ENCODE results near the gene INPPL1.
"Not testable (repeated sequence)": the region's sequence is repeated elsewhere in the genome, so short reads cannot be mapped to it uniquely, and the experiment has no call there.

The INPPL1 gene

DNA sequence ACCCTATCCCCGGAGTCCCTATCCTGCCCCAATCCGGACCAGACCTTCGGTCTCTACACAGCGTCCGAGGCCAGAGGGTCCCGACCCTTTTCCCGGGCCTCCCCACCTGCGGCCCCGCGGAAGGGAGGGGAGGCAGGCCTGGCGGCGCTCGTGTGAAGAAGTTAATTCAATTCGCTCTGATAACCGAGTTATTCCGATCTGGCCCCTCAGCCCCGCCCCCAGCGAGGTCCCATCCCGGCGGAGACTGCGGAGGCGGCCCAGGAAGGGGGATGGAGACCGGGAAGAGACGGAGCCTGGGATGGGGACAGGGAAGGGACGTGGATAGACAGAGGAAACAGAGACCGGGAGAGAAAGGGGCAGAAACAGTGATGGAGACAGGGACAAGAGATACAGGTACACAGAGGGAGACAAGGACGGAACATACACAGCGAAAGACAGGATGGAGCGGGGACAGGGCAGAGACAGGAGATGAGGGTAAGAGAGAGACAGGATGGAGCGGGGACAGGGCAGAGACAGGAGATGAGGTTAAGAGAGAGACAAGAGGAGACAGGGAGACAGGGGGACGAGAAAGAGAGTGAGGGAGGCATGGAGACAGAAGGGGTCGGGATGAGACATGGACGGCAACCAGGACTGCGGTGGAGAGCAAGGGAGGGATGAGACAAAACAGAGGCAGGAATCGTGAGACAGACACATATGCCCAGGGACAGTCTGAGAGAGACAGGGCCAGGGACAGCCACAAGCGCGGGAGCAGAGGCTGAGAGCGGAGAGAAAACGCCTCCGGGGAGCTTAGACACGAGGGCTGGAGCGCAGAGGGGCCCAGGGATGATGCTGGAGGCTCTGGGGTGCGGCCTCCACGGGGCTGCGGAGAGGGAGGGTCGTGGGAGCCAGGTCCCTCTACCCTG, 20.0 kb downstream of the INPPL1 start:
- no peak for DNase-seq

DNA sequence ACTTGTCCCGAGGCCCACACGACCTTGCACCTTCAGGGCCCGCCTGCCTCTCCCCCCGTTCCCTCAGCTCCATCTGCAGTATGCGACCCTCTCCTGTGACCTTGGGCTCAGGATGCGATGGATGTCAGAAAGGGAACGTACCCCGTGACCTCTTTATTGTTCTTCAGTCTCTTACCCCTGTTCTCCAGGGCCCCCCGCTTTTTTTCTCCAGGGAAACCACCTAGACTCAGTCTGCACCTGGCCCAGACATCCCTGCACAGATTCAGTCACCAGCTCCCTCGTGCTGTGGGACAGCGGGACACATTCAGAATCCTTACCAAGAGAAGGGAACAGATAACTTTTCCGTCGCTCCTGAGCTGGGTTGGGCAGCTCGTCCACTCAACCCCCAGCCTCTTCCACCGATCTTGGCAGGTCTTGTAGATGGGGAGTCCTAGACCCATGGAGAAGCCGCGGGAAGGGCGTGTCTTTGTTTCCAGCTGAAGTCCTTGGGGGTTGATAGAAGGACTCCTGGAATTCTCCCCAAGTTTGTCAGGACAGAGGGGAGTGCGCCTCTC, 20.8 kb downstream of the INPPL1 start:
- no peak for DNase-seq

DNA sequence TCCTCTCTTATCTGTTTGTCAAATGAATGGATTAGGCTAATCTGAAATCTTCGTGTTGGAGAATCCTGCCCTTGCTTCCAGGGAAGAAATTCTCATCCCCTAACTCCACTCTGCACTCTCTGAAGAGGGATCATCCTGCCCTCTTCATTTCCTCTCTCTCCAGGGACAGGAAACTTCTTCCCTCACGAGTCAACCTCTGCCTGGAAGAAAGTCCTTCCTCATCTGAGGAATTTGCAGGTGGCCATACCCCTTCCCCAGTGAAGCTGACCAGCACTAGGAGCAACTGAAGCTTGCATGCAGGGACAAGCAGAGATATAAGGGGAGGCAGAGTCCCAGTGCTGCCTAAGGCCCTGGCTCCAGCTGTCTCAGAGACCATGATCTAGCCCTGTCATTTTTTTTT, 23.0 kb downstream of the INPPL1 start:
- no peak for DNase-seq

DNA sequence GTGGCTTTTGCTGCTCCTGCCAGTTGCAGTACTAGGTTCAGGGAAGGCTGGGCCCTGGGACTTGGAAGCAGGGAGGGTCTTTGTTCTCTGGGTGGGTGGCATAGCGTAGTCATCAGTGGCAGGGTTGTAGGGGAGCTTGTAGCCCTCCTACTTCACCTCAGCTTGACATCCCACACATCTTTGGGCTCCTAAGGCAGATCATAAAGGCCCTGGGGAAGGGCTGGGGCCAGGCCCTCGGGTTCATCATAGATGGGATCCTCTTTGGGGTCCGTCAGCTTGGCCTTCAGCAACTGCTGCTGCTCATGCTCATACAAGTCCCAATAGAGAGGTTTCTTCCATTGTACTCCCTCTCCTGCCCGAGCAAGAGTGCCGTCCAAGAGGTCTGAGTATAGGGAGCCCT, 25.4 kb downstream of the INPPL1 start:
- no peak for DNase-seq

DNA sequence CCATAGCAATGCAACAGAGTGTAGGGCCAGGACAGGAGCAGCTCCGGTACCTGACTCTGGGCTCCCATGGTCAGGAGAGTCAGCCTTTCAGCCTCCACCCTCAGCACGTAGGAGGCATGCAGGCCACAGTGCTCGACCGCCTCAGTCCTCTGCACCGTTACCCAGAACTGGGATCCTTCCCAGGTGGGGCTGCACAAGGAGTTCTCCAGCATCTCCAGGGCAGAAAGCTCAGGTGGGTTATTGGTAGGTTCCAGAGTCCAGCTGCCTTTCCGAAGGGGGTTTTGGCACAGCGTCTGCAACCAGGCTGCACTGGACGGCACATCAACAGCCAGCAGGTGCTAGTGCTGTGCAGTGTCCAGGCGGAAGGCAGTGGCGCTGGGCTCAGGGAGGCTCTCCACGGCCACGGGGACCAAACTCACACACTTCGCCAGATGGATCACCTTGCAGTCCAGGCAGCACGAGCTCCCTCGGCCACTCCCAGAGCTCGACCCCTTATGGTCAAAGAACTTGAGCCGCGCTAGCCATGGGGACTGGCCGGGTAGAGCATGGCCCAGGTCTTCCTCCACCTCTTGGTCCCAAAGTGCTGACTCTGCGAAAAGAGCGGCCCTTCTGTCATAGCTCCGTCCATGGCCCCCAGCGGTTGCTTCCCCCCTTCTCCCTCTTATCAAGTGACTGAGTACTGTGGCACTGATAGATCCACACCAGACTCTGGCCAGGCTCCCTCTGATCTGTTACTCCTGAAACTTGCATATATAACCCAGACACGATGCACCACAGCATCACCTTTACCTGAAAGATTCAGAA, 26.3 kb downstream of the INPPL1 start:
- DNase-seq, result no peak

DNA sequence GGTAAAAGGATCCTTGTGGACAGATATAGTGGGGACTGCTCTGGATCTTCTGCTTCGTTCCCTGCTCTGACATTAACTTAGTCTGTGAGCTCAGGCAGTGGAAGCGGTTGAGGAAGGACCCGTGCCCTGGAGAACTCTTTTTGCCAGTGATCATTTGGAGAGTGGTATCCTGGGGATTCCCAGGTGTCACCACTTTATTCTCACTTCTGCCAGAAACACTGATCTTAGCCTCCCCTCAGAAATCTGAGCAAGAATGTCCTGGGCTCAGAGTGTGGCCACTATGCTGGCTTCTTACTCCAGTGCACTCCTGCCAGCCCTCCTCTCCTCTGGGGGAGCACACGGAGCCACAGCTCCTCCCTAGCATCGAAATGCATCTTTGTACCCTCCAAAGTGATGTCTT, 27.0 kb downstream of the INPPL1 start:
- DNase-seq, result no peak

DNA sequence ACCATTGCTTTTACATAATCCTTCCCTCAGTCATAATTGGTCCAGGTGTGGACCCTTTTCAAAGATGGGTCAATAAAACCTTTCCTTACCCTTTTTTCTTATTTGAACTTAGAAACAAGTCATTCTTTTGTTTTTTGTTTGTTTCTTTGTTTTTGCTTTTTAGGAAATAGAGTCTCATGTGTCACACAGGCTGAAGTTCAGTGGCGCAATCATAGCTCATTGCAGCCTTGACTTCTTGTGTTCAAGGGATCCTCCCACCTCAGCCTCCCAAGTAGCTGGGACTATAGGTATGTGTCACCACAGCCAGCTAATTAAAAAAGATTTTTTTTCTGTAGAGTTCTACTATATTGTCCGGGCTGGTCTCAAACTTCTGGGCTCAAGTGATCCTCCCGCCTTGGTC, 28.8 kb downstream of the INPPL1 start:
- no peak for DNase-seq

DNA sequence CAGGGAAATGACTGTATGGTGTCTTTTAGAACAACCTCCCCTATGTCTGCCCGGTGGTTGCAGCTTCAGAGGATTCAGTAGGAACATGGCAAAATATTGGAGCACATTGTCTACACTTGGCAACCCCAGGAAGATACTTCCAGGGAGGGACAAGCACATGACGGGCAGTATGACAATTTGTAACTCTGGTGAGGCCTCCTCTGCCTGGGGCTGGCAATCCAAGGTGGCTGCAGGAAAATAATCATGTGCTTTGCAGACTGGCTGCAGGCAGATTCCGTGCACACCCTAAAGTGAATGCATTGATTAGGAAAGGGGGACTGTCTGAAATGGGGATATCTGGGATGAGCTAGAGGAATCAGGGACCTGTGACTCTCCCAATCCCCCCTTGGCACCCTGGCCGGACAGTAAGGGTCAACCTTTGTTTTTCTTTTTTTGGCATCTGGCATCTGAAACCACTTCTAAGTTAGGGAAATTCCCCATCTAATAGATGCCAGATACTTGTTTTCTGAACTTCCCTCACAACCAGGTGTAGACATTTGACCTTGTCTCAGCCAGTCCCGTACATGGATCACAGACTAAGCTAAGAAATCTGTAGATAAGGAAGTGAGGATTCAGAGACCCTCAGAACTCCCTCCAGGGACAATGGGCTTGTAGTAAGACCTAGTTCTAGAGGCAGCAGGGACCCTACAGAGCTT, 29.9 kb downstream of the INPPL1 start:
- no peak for DNase-seq

DNA sequence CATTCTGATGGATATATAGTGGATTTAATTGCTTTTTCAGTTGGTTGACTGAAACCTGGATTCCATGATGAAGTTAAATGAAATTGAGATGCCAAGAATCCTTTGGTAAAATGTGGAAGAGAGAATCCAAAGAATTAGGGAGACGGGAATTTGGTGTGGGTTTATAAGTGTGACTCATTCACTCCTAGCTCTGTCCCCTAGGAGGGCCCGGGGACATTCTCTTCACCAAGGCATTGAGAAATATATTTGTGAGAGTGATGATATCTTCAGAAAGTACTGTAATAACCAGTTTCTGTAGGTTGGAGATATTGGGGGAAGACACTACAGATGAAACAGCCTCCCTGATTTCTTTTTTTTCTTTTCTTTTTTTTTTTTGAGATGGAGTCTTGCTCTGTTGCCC, 33.0 kb downstream of the INPPL1 start:
- no peak for DNase-seq

DNA sequence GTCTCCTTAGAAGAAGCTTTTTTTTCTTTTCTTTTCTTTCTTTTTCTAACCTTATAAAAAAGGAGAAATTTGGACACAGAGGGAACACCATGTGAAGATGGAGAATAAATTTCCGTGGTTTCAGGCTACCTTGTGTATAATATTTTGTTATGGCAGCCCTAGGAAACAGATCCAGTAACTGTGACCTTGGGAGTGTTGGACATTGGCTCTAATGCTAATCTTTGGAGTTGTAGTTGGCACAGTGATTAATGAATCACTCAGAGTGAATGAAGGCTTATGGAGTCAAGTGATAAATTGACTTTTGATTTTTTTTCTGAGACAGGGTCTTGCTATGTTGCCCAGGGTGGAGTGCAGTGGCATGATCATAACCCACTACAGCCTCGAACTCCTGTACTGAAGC, 34.9 kb downstream of the INPPL1 start:
- DNase-seq, result no peak

DNA sequence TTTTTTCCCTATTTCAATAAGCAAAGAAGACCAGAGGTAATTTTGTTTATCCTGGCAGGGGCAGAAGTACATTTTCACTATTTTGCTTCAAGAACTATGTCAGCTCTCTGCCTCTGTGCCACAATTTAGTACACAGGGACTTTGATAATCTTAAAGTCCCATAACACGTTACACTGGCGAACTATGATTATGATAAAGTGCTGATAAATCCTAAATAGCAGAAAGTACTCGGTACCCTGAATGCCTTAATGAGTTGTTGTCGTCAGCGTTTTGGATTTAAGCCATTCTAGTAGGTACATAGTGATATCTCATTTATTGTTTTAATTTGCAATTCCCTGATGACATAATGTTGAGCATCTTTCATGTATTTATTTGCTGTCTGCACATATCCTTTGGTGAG, 36.0 kb downstream of the INPPL1 start:
- no peak for DNase-seq

DNA sequence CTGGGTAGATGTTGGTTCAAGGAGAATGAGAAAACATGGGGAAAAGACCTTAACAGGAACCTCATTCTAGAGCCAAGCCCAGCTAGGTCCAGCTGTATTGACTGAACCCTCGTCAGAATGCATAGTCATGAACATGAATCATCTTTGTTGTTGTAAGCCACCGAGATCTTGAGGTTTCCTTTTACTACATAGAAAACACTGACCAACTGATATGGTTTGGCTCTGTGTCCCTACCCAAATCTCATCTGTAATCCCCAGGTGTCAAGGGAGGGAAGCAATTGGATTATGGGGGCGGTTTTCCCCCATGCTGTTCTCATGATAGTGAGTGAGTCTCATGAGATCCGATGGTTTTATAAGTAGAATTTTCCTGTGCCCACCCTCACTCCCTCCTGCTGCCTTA, 38.8 kb downstream of the INPPL1 start:
- no peak for DNase-seq

DNA sequence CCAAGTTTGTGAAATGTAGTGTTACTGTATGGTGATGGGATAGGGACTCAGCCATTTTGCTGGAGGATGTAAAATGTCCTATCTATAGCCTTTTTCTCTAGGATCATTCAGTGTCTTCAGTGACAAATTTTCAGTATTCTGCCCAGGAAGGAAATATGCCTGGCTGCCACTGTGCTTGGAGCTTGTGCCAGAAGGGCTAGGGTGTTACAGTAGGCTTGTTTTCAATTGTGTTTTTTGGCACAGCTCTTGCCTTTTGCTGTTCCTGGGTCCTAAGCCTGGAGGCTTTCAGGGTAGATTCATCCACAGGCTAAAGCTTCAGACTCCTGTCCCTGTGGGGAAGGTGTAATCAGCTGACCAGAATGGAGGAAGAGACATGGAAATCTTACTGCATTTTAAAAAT, 41.4 kb downstream of the INPPL1 start:
- no peak for DNase-seq

DNA sequence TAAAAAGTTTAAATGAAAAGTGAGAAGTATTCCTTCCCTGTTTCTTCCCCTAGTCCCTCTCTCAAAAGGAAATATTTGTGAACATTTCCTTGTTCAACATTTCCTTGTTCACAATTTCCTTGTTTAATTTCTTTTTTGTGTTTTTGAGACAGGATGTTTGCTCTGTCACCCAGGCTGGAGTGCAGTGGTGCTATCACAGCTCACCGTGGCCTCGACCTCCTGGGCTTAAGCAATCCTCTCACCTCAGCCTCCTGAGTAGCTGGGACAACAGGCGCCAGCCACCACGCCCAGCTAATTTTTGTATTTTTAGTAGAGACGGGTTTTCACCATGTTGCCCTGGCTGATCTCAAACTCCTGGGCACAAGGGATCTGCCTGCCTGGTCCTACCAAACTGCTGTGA, 42.4 kb downstream of the INPPL1 start:
- DNase-seq, result not testable (repeated sequence)

DNA sequence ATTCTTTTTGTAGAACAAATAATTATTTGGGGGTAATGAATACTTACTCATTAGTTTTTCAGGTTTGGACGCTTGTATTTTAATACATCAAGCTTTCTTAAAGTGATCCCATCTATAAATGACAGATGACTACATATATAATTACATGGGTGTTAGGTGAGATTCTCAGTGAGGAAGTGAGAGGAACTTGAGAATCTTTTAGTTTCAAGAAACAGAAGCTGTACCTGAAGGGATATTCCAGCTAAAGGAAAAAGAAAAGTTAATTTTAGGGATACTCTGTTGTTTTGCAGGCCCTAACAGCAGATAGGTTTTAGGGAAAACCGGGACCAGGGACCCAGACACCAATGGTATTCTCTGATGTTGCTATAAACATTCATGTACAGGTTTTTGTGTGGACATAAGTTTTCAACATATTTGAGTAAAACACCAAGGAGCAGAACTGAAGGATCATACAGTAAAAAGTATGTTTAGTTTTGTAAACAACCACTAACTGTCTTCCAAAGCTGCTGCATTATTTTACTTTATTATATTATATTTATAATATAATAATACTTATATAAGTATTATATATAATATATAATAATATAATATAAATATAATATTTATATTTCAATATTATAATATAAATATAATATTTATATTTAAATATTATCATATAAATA, 43.5 kb downstream of the INPPL1 start:
- DNase-seq, result no peak

DNA sequence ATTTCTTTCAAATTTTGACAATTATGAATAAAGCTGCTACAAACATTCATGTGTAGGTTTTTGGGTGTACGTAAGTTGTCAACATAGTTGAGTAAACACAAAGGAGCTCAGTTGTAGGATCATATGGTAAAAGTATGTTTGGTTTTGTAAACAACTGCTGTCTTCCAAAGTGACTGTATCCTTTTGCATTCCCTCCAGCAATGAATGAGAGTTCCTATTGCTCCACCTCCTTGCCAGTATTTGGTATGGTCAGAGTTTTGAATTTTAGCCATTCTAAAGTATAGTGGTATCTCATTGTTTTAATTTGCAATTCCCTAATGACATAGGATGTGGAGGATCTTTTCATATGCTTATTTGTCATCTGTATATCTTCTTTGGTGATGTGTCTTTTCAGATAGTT, 47.4 kb downstream of the INPPL1 start:
- no peak for DNase-seq

DNA sequence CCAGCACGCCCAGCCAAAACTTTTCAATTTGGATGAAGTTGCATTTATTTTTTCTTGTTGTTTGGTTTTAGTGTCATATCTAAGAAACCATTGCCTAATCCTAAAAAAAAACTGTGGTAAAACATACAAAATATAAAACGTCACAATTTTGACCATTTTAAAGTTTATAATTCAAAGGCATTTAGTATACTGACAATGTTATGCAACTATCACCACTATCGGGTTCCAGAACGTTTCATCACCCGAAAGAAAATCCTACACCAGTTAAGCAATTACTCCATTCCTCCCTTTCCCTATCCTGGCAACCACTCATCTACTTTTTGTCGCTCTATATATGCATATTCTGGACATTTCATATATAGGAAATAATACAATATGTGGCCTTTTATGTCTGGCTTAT, 49.9 kb downstream of the INPPL1 start:
- no peak for DNase-seq

DNA sequence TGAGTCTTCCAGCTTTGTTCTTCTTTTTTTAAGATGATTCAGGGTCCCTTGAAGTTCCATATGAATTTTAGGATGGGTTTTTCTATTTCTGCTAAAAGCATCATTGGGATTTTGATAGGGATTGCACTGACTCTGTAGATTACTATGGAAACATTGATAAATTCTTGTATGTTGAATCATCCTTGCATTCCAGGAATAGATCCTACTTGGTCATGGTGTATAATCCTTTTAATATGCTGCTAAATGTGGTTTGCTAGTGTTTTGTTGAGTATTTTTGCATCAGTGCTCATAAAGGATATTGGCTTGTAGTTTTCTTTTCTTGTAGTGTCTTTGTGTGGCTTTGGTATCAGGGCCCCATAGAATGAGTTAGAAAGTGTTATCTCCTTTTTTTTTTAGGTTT, 54.3 kb downstream of the INPPL1 start:
- no peak for DNase-seq

DNA sequence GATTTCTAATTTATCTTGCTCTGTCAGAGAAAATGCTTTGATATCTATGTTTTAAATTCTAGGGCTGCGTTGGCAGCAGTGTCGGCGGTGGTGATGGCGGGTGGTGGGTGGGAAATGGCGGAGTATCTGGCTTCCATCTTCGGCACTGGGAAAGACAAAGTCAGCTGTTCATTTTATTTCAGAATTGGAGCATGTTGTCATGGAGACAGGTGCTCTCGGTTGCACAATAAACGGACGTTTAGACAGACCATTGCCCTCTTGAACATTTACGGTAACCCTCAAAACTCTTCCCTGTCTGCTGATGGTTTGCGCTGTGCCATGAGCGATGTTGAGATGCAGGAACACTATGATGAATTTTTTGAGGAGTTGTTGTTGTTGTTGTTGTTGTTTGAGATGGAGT, 55.5 kb downstream of the INPPL1 start:
- no peak for DNase-seq

DNA sequence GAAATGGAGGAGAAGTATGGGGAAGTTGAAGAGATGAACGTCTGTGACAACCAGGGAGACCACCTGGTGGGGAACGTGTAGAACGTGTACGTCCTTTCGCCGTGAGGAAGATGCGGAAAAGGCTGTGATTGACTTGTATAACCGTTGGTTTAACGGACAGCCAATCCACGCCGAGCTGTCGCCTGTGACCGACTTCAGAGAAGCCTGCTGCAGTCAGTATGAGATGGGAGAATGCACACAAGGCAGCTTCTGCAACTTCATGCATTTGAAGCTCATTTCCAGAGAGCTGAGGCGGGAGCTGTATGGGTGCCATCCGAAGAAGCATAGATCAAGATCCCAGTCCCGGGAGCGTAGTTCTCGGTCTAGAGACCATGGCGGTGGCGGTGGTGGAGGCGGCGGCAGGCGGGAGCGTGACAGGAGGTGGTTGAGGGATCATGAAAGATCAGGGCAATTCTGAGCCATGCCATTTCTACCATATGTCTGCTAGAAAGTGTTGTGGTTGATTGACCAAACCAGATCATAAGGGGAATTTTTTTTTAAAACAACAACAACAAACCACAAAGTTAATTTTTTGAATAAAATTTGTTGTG, 56.3 kb downstream of the INPPL1 start:
- no peak for DNase-seq

DNA sequence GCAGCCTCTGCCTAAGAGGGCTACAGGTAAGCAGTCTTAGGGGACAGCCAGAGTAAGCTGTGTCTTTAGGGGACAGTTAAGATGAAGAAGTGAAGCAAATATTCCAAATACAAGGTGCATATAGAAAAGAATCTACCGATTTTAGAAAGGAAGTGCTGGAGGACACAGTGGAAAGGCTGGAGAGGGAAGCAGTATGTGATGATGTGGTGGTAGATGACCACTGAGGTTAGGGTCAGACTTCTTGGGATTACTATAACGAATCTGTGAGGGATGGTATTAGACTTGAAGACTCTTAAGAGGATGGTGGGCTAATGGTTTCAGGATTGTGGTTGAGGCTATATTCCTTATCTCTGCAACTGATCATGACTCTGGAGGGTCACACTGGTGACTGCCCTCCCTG, 59.4 kb downstream of the INPPL1 start:
- no peak for DNase-seq

DNA sequence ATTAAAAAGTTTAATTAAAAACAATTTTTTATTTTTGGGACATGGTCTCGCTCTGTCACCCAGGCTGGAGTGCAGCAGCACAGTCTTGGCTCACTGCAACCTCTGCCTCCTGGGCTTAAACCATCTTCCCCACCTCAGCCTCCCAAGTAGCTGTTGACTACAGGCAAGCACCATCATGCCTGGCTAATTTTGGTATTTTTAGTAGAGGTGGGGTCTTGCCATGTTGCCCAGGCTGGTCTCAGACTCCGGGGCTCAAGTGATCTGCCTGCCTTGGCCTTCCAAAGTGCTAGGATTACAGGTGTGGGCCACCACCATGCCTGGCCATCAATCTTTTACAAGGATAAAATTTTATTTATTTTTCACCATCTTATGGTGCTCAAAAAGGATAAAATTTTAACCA, 62.7 kb downstream of the INPPL1 start:
- DNase-seq, result no peak
